ENCODE results near the gene CCT2. TPM values are rescaled to one million over a fixed set of nuclear protein-coding genes. Genes with fewer than 3 reads are reported as not detected.
"Not testable (repeated sequence)": the region's sequence is repeated elsewhere in the genome, so short reads cannot be mapped to it uniquely, and the experiment has no call there.

The CCT2 gene
- total and polyA plus RNA-seq, 8 donors: 43.3 to 137 (median 78.3) TPM

DNA sequence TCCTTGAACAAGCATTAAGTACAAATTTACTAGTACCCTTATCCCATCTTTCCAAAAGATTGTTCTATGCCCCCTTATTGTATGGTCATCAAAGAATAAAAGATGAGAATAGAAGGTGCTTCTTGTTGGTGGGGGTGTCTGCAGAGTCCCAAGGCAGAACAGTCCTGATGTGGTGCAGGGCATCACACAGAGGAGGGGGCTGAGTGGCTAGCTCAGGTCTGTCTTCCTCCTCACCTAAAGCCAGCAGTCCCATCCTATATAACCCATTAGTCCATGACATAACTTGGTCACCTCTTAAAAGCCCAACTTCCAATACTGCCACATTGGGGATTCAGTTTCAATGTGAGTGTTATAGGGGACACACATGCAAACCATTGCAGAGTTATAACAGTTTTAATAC, 15.5 kb downstream of the CCT2 start:
- intact Hi-C loops (cut with DNase I; ENCODE audit: low total_unique reads): no loop called here
- H3K36me3 ChIP-seq: peaks cover 55 to 79% (median 78%) of the 10 kb centered on the region in 4 donors

GRCh38 chr12:69601962-69602685, 16.9 kb downstream of the CCT2 start:
- no peaks in the 10 kb centered on the region for H3K9me3 ChIP-seq
- H3K27me3 ChIP-seq: no peaks in the 10 kb centered on the region
- DNase-seq: no peak
- no peak for TF ChIP-seq EP300 (IDR thresholded peaks at IDR 0.05)
- no peak for TF ChIP-seq POLR2AphosphoS5 (IDR thresholded peaks at IDR 0.05)
- no peak for TF ChIP-seq POLR2A (IDR thresholded peaks at IDR 0.05)
- TF ChIP-seq, protein P1, sequence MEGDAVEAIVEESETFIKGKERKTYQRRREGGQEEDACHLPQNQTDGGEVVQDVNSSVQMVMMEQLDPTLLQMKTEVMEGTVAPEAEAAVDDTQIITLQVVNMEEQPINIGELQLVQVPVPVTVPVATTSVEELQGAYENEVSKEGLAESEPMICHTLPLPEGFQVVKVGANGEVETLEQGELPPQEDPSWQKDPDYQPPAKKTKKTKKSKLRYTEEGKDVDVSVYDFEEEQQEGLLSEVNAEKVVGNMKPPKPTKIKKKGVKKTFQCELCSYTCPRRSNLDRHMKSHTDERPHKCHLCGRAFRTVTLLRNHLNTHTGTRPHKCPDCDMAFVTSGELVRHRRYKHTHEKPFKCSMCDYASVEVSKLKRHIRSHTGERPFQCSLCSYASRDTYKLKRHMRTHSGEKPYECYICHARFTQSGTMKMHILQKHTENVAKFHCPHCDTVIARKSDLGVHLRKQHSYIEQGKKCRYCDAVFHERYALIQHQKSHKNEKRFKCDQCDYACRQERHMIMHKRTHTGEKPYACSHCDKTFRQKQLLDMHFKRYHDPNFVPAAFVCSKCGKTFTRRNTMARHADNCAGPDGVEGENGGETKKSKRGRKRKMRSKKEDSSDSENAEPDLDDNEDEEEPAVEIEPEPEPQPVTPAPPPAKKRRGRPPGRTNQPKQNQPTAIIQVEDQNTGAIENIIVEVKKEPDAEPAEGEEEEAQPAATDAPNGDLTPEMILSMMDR (IDR thresholded peaks at IDR 0.05): no peak
- intact Hi-C loops (cut with DNase I; ENCODE audit: low total_unique reads): no loop called here
- H3K27ac ChIP-seq: no peak overlapping the region
- no peak overlapping the region for H3K4me3 ChIP-seq
- 91 to 98% (median 95%) methylated on average over 6 of the region's 6 CpGs for WGBS, 5 donors
- peaks cover 48 to 66% (median 65%) of the 10 kb centered on the region in 4 donors for H3K36me3 ChIP-seq
- H3K4me1 ChIP-seq: no peaks in the 10 kb centered on the region

More for the DNA sequence above, 15.5 kb downstream of the CCT2 start:
- Histone ChIP-seq H3K27me3 (no peaks in the 10 kb centered on the region), H3K4me3 (no peak overlapping the region), H3K9me3 (no peaks in the 10 kb centered on the region), H3K27ac (no peak overlapping the region), H3K4me1 (no peaks in the 10 kb centered on the region)
- TF ChIP-seq POLR2AphosphoS5 (IDR thresholded peaks at IDR 0.05) (no peak), EP300 (IDR thresholded peaks at IDR 0.05) (no peak), POLR2A (IDR thresholded peaks at IDR 0.05) (no peak)
- TF ChIP-seq, protein P1 (IDR thresholded peaks at IDR 0.05): no peak
- DNase-seq: no peak

DNA sequence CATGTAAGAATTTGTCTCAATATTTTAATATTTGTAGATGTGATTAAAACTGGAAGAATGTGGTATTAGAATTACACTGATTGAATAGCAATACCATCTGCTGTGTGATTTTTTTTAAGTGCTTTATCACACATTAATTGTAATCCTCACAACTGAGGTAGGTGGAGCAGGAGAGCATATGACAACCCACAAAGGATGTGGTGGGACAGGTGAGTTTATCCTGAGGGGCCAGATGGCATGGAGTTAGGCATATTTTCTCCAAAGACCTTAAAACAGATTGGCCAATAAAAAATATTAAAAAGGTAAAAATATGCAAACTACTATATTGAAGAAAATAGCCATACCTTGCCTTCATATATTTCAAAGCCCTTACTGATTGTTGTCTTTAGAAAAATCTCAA, 17.7 kb downstream of the CCT2 start:
- TF ChIP-seq POLR2A (IDR thresholded peaks at IDR 0.05) (no peak), EP300 (IDR thresholded peaks at IDR 0.05) (no peak), POLR2AphosphoS5 (IDR thresholded peaks at IDR 0.05) (no peak)
- TF ChIP-seq, protein P1 (IDR thresholded peaks at IDR 0.05): no peak
- Histone ChIP-seq H3K4me1 (no peaks in the 10 kb centered on the region), H3K4me3 (no peak overlapping the region), H3K27ac (no peak overlapping the region), H3K36me3 (peaks cover 39 to 57% (median 56%) of the 10 kb centered on the region in 4 donors), H3K27me3 (no peaks in the 10 kb centered on the region), H3K9me3 (no peaks in the 10 kb centered on the region)
- no peak for DNase-seq
- intact Hi-C loops (cut with DNase I; ENCODE audit: low total_unique reads): no loop called here

DNA sequence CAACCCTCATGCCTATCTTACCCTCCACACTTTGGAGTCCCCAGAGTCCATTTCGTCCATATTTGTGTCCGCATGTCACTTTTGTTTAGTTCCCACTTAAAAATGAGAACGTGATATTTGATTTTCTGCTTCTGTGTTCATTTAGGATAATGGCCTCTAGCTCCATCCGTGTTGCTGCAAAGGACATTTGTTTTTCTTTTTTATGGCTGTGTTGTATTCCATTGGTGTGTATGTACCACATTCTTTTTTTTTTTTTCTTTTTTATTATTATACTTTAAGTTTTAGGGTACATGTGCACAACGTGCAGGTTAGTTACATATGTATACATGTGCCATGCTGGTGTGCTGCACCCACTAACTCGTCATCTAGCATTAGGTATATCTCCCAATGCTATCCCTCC, 18.3 kb downstream of the CCT2 start:
- intact Hi-C loops (cut with DNase I; ENCODE audit: low total_unique reads); H3K4me3 ChIP-seq: not testable (repeated sequence)

DNA sequence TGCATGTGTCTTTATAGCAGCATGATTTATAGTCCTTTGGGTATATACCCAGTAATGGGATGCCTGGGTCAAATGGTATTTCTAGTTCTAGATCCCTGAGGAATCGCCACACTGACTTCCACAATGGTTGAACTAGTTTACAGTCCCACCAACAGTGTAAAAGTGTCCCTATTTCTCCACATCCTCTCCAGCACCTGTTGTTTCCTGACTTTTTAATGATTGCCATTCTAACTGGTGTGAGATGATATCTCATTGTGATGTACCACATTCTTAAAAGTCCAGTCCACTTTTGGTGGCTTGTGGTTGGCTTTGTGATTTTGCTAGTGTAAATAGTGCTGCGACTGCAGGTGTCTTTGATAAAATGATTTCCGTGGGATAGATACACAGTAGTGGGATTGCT, 19.0 kb downstream of the CCT2 start:
- 49 to 58% (median 56%) methylated on average over 2 of the region's 3 CpGs for WGBS, 5 donors
- H3K4me3 ChIP-seq; H3K9me3 ChIP-seq; H3K4me1 ChIP-seq; DNase-seq; H3K27ac ChIP-seq; intact Hi-C loops (cut with DNase I; ENCODE audit: low total_unique reads); H3K27me3 ChIP-seq: not testable (repeated sequence)
- peaks cover 31 to 44% (median 43%) of the 10 kb centered on the region in 4 donors for H3K36me3 ChIP-seq

More for the DNA sequence above, 18.3 kb downstream of the CCT2 start:
- H3K27ac ChIP-seq, H3K9me3 ChIP-seq, H3K27me3 ChIP-seq, H3K4me1 ChIP-seq, DNase-seq: not testable (repeated sequence)
- H3K36me3 ChIP-seq: peaks cover 37 to 51% (median 50%) of the 10 kb centered on the region in 4 donors
- 97 to 99% (median 98%) methylated on average over 4 to 6 of the region's 6 CpGs for WGBS, 5 donors

Data from stomach (tissue), 9 donors.